Ascending aorta (tissue), 2 donors: ENCODE data around the gene DUSP21. TPM values are rescaled to one million over a fixed set of nuclear protein-coding genes. Genes with fewer than 3 reads are reported as not detected.

ENCODE experiments used
- DNase-seq, 2 donors: peaks; one replicate each; pipeline ENCODE4 v3.0.0-alpha.2; 2019; ENCODE audit warnings: low spot score in 2 of 2
- H3K27ac ChIP-seq, 2 donors: fragments of 200-600 bp; sonication (generic); one replicate each; pipeline ENCODE4 v1.5.1; 2016 to 2017; ENCODE audit warnings: mild to moderate bottlenecking in 1 of 2
- H3K27me3 ChIP-seq: fragments of 200-600 bp; sonication (generic); one replicate; pipeline ENCODE4 v1.5.1; 2017
- H3K36me3 ChIP-seq, 2 donors: fragments of 200-600 bp; sonication (generic); one replicate each; pipeline ENCODE4 v1.5.1; 2016
- H3K4me1 ChIP-seq, 2 donors: fragments of 200-600 bp; sonication (generic); one replicate each; pipeline ENCODE4 v1.5.1; 2016 to 2017; ENCODE audit warnings: mild to moderate bottlenecking in 1 of 2
- H3K4me3 ChIP-seq, 2 donors: fragments of 200-600 bp; sonication (generic); one replicate each; pipeline ENCODE4 v1.5.1; 2016 to 2017; ENCODE audit warnings: mild to moderate bottlenecking in 1 of 2
- H3K9me3 ChIP-seq, 2 donors: fragments of 200-600 bp; sonication (generic); one replicate each; pipeline ENCODE4 v1.5.1; 2016
- intact Hi-C: fragments of 100-400 bp; cut with DNase I; formaldehyde crosslinking; loops from one replicate; pipeline ENCODE4 v1.15.1; 2023
- total RNA-seq: library from RNA; depleted of rRNA; stranded (reverse); fragments of >200 nt; gene quantifications from one replicate; pipeline ENCODE4 v1.1.0, GENCODE V29; 2016
- TF ChIP-seq, protein P1 (sequence below), 3 experiments: fragments of 200-600 bp in 2 of 3; fragments of 450-650 bp in 1 of 3; sonication (generic) in 2 of 3; IDR thresholded peaks; one replicate each; pipeline ENCODE4 v1.5.1; 2016 to 2019; ENCODE audit warnings: antibody characterized with exemption in 3 of 3, mild to moderate bottlenecking in 1 of 3, moderate library complexity in 1 of 3

The DUSP21 gene
- not detected for total RNA-seq

DNA sequence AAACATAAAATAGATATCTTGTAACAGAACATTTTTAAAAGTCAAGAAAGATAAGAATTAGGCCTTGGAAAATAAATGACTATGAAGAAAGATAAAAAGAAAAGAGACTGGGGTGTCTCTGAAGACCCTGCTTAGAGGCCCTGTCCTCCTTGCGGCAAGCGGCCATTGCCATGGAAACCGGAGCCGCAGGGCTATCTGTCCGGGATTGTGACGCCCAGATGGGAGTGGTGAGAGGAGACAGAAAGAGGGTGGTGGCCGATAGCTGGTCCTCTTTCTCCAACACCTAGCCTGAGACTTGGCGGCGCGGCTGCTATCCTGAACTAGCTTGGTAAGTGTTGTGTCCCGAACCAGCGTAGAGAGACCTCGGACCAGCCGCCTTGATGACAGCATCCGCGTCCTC is at the start of gene DUSP21:
TSS of gene DUSP21 (plus strand) at position 269 of the 400 bp plus-strand sequence. CDS start at position 381, 112 bp downstream.
- H3K36me3 ChIP-seq, result no peaks in the 10 kb centered on the region
- H3K4me3 ChIP-seq, result no peak within 1 kb of the TSS
- H3K4me1 ChIP-seq, result no peaks in the 10 kb centered on the region
- no peaks in the 10 kb centered on the region for H3K9me3 ChIP-seq
- H3K27ac ChIP-seq, result no peak within 1 kb of the TSS
- H3K27me3 ChIP-seq, result no peaks in the 10 kb centered on the region
- intact Hi-C loops, result no loop called here
- DNase-seq, result no peak
- TF ChIP-seq, protein P1, sequence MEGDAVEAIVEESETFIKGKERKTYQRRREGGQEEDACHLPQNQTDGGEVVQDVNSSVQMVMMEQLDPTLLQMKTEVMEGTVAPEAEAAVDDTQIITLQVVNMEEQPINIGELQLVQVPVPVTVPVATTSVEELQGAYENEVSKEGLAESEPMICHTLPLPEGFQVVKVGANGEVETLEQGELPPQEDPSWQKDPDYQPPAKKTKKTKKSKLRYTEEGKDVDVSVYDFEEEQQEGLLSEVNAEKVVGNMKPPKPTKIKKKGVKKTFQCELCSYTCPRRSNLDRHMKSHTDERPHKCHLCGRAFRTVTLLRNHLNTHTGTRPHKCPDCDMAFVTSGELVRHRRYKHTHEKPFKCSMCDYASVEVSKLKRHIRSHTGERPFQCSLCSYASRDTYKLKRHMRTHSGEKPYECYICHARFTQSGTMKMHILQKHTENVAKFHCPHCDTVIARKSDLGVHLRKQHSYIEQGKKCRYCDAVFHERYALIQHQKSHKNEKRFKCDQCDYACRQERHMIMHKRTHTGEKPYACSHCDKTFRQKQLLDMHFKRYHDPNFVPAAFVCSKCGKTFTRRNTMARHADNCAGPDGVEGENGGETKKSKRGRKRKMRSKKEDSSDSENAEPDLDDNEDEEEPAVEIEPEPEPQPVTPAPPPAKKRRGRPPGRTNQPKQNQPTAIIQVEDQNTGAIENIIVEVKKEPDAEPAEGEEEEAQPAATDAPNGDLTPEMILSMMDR (IDR thresholded peaks at IDR 0.05), result no peak

DNA sequence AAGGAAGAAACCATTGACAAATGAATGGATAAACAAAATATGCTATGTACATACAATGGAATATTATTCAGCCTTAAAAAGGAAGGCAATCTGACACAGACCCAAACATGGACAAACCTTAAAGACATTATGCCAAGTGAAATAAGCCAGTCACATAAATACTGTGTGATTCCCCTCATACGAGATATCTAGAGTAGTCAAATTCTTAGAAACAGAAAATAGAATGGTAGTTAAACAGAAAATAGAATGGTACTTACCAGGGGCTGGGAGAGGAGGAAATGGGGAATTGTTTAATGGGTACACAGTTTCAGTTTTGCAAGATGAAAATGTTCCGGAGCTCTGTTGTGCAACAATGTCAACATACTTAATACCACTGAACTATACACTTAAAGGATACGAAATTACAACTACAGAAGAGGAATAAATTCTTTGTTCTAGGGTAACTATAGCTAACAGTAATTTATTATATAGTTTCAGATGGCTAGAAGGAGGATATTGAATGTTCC is 47.8 kb upstream of the DUSP21 start:
- Histone ChIP-seq H3K4me3 (no peak overlapping the region), H3K36me3 (no peaks in the 10 kb centered on the region), H3K27ac (no peak overlapping the region), H3K27me3 (no peaks in the 10 kb centered on the region), H3K4me1 (no peaks in the 10 kb centered on the region), H3K9me3 (no peaks in the 10 kb centered on the region)
- intact Hi-C loops, result no loop called here
- DNase-seq, result no peak
- TF ChIP-seq, protein P1 (IDR thresholded peaks at IDR 0.05), result no peak

DNA sequence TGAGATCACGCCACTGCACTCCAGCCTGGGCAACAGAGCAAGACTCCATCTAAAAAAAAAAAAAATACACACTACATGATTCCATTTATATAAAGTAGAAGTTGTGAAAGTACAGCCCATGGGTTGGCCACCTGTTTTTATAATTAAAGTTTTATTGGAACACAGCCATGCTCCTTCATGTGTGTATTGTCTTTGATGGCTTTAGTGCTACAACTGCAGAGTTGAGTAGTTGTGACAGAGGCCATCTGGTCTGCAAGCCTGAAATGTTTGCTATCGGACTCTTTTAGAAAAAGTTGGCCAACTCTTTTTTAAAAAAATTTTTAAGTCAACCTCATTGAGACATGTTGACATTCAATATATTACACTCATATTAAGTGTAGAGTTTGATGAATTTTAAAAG is 41.2 kb upstream of the DUSP21 start:
- Histone ChIP-seq H3K4me1 (no peaks in the 10 kb centered on the region), H3K27me3 (no peaks in the 10 kb centered on the region), H3K27ac (no peak overlapping the region), H3K9me3 (no peaks in the 10 kb centered on the region), H3K4me3 (no peak overlapping the region), H3K36me3 (no peaks in the 10 kb centered on the region)
- intact Hi-C loops, result no loop called here
- no peak for DNase-seq
- TF ChIP-seq, protein P1 (IDR thresholded peaks at IDR 0.05), result no peak

DNA sequence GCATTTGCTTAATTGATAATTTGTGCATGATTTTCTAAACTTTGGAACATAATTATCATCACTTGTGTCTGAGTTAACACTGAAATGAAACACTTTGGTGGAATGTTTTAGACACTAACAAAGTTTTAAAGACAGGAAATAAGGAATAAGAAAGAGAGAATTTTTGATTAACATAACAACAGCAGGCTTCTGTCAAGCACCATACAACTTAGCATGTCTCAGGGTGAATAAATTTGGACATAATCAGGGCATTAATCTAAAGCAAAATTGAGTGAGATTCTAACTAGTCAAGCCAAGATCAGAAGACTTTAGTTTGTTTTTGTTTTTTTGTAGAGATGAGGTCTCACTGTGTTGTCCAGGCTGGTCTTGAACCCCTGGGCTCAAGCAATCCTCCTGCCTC is 28.1 kb upstream of the DUSP21 start:
- TF ChIP-seq, protein P1 (IDR thresholded peaks at IDR 0.05), result no peak
- Histone ChIP-seq H3K27me3 (no peaks in the 10 kb centered on the region), H3K27ac (no peak overlapping the region), H3K4me3 (no peak overlapping the region), H3K4me1 (no peaks in the 10 kb centered on the region), H3K9me3 (no peaks in the 10 kb centered on the region), H3K36me3 (no peaks in the 10 kb centered on the region)
- intact Hi-C loops, result no loop called here
- no peak for DNase-seq

DNA sequence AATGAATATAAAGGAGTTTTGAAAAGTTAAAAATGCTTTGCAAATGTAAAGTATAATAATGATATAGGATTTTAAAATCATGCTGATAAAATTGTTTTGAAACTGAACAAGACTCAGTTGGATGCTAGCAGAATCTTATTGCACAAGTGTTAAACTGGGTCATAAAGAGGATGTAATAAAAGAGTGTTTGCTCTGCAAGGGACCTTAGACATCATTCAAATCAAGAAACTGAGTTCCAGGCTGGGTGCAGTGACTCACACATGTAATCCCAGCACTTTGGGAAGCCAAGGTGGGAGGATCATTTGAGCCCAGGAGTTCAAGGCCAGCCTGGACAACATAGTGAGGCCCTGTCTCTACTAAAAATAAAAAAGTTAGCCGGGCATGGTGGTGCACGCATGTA is 27.5 kb upstream of the DUSP21 start:
- Histone ChIP-seq H3K36me3 (no peaks in the 10 kb centered on the region), H3K27me3 (no peaks in the 10 kb centered on the region), H3K4me1 (no peaks in the 10 kb centered on the region), H3K4me3 (no peak overlapping the region), H3K9me3 (no peaks in the 10 kb centered on the region), H3K27ac (no peak overlapping the region)
- DNase-seq, result no peak
- intact Hi-C loops, result no loop called here
- TF ChIP-seq, protein P1 (IDR thresholded peaks at IDR 0.05), result no peak

DNA sequence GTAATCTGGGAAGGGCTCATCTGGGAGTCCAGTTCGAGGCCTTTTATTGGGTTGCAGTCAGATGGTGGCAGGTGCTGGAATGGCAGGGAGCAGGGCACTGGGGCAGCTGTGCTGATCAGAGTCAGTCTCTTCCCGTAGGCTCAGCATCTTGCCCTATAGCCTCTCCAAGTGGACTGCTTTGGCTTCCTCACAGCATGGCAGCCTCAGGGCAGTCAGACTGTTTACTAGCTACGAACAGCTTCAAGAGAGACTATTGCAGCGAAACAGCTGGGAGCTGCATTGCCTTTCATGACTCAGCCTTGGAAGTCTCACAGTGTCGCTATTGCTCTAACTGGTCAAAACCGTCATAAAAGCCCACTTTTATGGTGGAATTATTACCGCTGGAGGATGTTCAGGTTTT is 26.8 kb upstream of the DUSP21 start:
- Histone ChIP-seq H3K27ac (no peak overlapping the region), H3K4me3 (no peak overlapping the region), H3K9me3 (no peaks in the 10 kb centered on the region), H3K36me3 (no peaks in the 10 kb centered on the region), H3K4me1 (no peaks in the 10 kb centered on the region), H3K27me3 (no peaks in the 10 kb centered on the region)
- DNase-seq, result no peak
- TF ChIP-seq, protein P1 (IDR thresholded peaks at IDR 0.05), result no peak
- intact Hi-C loops, result no loop called here
